Measurements from ENCODE around the gene GRAMD1B.

Gene GRAMD1B

DNA sequence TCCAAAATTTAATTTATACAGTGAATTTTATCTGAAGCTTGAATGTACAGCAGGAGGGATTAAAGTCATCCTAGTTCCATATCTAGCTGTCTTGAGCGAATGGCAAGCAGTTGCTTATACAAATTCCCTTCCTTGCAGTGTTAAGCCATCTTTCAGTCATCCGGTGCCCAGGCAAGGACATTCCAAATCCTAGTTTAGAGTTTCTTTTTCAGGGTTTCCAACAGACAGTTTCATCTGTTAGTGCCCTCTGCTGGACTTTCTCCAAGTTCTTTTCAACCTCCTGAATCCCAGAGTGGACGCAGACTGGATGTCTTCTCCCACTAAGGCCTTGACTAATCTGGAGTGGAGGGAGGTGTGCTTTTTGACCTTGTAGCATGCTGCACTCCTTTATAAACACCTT is 45.4 kb downstream of the GRAMD1B start:
- no peak for DNase-seq (ENCODE audit: low read depth)

DNA sequence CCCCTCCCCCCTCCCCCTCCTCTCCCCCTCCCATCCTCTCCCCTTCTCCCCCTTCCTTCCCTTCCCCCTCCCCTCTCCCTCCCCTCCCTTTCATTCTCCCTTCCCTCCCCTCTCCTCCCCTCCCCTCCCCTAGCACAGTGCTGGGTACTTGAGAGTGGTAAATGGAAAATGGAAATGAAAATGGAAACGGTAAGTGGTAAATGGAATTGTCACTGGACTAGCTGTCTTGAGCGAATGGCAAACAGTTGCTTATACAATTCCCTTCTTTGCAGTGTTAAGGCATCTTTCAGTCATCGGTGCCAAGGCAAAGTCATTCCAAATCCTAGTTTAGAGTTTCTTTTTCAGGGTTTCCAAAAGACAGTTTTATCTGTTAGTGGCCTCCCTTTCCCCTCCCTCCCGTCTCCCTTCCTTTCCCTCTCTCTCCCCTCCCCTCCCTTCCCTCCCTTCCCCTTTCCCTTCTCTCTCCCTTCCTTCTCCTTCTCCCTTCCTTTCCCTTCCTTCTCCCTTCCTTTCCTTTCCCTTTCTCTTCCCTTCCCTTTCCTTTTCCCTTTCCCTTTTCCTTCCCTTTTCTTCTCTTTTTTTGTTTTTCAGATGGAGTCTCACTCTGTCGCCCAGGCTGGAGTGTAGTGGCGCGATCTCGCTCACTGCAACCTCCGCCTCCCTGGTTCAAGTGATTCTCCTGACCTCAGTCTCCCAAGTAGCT is 47.3 kb downstream of the GRAMD1B start:
- no peak for DNase-seq (ENCODE audit: low read depth)

DNA sequence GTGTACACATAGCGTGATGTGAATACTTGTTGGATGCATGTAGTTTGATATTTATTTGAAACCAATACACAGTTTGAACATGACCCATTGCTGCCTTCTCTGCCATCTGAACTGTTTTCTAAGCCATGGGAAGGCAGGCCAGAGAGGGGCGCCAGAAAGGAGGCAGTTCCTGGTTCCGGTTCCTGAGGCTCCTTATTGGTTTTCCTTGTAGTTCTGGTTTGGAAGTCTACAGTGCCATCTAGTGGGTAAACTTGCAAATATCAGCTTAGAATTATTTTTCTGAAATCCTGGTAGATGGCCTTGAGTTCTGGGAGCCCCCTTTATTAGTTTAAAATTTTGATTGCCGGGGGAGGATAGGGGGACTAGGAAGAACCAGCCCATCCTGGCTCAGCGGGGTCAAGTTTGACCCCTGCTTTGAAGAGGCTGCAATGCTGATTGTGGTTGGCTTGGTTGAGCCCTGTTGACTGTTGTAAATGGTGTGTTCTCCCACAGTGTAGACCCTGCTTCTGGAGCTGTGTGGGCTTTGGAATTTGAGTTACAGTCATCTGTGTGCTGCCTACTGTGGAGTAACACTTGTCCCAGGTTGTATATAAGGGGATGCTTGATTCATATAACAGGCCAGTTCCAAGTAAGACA is 48.4 kb downstream of the GRAMD1B start:
- no peak for DNase-seq (ENCODE audit: low read depth)

DNA sequence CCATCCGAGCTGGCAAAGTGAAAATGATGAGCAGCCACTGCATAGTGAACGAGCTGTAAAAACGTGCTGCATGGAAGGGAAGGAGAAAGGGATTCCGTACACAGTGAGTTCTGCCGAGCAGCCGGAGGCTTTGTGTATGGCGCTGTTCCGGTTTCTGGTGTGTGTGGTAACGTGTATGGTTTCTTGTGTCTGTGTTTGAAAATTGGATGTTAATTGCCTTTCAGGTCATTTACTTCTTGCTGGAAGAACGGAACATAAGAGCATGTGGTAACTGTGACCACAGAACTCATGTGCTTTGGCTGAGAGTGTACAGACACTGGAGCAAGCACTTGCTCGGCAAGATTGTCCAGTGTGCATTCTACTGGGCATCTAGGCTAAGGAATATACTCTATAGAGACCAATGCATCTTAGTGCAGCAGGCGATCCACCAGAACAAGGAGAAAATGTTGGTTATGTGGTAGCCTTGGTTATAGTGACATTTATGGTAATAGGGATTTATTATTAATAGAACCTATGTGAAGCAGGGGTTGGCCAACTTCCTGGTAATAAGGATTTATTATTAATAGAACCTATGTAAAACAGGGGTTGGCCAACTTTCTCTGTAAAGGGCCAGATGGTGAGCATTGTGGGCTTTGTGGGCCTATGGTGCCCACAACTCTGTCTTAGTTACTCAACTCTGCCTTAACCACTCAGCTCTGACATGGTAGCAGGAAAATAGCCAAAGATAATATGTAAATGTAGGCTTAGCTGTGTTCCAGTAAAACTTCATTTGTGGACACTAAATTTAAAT is 49.2 kb downstream of the GRAMD1B start:
- no peak for DNase-seq (ENCODE audit: low read depth)

DNA sequence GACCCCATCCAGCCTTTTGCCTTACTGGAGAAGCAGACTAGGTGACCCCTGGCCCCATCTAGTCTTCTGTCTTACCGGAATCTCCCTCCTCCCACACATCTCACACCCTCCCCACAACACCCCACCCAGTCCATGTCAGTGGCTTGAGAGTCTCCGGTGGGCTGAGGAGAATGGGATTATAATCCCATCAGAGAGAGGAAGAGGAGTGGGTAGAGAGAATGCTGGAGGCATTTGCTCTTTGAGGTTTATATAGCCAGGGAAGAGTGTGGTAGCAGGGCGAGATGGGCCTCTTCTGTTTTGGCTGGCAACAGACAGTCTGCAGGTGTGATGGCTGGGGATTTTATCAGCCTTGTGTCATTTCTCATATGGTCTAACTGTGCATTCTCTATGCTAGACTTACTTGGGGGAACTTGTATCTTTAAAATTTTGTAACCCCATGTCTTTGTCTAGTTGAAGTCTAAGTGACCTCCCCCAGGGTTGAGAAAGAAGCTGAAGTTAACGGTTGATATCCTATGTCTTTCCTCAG is 50.3 kb downstream of the GRAMD1B start:
- no peak for DNase-seq (ENCODE audit: low read depth)

DNA sequence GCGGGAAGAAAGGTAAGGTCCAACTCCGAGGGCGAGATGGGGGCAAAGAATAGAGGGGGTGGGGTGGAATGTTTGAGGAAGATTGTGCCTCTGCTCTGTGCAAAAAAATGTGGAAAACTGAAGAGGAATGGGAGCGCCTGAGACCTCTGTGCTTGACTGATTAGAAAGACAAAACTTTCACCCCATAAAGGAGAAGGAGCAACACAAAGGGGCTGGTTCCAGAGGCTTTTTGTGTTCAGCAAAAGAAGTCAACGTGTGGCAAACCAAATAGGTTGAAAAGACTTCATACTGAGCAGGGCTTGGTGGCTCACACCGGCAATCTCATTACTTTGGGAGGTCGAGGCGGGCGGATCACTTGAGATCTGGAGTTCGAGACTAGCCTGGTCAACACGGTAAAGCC is 50.8 kb downstream of the GRAMD1B start:
- no peak for DNase-seq (ENCODE audit: low read depth)

DNA sequence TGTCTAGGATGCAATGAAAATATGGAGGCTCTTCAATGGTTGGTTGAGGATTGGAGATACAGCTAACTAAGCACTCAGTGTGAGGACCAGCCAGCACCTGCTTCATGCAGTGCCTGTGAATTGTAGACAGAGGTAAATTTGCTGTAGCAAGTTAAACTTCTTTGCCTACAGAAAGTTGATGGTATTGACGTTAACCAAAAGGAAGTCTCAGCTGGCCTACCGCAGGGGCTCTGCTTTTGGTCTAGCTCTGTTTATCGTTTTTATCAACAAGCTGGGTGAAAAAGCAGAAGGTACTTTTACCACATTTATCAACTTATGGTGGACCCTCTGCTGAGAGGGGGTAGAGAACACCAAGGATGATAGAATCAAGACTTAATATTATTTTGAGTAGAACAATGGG is 51.6 kb downstream of the GRAMD1B start:
- no peak for DNase-seq (ENCODE audit: low read depth)

DNA sequence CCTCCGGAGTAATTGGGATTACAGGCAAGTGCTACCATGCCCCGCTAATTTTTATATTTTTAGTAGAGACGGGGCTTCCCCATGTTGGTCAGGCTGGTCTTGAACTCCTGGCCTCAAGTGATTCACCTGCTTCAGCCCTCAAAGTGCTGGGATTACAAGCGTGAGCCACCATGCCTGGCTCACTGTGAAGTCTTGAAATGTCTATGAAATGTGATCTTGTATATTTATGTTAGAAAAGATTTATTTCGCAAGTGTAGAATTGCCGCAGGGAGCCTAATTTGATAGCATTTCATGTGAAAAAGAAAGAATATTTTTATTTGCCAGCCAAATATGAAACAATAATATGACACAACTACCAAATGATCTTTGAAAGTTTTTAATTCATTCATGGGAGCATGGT is 52.1 kb downstream of the GRAMD1B start:
- DNase-seq (ENCODE audit: low read depth), result no peak

DNA sequence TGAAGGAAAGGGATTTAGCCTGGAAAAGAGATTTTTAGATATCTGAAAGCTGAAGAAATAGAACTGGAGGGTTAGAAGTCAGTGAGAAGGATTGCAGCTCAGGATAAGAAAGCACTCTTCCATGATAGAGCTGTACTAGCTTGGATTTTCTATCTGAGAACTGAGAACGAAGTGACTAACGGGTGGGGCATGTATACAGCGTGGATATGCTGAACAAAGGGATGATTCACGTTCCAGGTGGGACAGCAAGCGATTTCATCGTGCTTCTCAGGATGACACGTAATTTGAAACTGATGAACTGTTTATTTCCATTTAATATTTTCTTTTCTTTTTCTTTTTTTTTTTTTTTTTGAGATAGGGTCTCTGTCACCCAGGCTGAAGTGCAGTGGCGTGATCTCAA is 53.0 kb downstream of the GRAMD1B start:
- DNase-seq (ENCODE audit: low read depth), result no peak

DNA sequence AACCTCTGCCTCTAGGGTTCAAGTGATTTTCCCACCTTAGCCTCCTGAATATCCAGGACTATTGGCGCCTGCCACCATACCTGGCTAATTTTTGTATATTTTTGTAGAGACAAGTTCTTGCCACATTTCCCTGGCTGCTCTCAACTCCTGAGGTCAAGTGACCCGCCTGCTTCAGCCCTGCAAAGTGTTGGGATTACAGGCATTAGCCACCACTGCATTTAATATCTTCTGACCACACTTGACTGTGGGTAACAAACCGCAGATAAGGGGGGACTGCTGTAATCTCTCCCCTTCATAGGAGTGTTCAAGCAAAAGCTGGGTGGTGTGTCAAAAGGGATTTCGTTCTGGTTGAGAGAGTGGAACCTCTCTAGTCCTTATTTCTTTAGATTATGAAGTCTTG is 53.4 kb downstream of the GRAMD1B start:
- no peak for DNase-seq (ENCODE audit: low read depth)

DNA sequence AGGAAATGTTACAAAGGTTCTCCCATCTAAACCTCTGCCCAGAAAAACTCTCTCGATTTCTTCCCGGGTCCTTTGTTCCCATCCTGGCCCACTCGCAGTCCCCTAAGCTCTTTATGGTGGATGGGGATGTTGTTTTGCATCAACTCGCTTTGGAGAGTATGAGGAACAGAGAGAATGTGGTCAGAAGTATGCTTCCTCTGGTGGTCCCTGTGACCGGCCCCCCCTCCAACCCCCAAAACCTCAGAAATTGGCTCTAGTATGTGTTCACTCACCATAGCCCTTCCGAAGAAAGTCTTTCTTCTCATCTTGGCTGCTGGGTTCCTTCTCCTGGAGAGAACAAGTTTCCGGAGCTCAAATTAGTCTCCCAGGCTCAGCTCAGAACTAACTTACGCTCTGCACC is 54.4 kb downstream of the GRAMD1B start:
- DNase-seq (ENCODE audit: low read depth), result no peak

DNA sequence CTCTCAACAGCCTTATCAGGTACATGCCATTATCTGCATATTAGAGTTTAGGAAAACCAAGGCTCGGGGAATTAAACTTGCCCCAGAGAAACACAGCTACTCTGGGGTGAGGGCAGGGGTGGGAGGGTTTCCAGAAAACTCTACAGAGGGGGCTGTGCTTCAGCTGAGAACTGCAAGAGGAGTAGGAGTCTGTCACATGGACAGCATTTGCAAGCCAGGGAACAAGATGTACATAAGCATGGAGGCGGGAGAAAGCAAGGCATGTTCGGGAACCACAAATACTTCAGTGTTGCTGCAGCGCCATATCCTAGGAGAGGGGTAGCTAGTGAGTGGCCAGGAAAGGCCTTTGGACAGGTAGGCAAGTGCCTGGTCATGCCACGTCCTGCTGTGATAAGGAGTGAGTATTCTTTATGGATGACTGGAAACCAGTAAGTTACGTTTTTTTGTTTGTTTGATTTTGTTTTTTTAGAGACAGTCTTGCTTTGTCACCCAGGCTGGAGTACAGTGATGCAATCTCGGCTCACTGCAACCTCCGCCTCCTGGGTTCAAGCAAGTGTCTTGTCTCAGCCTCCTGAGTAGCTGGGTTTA is 57.2 kb downstream of the GRAMD1B start:
- no peak for DNase-seq (ENCODE audit: low read depth)

DNA sequence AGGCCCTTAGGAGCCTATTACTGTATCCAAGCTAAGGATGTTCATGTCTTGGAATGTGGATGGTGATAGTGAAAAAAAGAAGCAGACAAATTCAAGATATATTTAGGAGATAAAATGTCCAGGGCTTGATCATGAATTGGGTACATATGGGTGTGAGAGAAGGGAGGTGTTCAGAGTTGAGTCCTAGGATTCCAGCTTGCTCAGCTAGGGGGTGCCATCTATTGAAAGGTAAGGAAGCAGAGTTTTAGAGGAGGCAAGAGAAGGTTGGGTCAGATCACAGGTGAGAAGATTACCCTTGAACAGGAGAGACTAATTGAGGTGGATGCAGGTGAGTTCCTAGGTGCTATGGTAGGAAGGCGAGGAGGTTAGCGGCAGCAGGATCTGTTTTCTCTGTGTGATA is 60.5 kb downstream of the GRAMD1B start:
- no peak for DNase-seq (ENCODE audit: low read depth)

DNA sequence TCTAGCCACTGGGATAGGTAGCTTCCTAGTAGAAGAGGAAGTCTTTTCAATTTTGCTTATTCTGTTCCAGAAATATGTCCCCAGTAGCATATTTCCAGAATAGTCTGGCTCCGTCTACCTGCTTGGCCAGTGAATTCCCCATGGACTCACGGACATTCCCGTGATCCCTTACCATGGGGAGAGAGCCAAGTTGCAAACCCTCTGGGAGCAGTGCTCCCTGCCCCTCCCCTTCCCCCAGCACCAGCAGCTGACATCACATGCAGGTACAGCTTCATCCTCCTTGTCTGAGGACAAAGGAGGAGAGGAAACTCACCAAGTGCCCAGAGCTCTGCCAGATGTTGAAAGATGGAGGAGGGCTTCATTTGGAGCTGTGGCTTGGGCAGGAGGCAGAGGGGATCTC is 61.2 kb downstream of the GRAMD1B start:
- DNase-seq (ENCODE audit: low read depth), result no peak

DNA sequence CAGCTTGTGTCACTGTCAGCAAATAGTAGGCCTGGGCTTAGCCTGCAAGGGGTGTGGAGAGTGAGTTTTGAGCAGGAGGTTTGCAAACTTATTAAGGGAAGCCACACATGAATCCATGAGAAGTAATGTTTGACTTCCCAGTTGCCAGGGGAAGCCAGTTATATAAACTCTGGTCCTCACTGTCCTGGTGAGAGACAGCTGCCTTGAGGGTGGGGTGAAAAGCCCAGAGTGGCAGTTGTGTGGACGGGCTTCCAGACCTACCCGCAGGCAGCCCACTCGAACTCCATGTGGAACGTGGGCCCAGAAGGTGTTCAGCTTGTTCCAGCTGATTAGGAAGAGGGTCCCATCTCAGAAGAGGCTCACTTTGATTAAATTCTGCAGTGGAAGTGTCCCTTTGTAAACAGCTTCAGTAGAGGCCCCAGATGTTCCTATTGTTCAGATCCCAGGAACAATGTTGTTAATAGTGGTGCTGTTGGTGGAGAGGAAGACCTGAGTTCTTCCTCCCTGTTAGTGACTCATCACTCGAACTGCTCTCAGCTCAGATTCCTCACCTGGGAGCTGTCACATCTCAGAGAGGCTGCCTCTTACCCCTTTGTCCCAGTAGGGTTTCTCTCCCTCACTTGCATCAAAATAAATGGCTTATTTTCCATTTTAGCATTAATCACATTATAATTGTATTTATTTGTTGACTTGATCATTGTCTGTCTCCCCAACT is 63.4 kb downstream of the GRAMD1B start:
- DNase-seq (ENCODE audit: low read depth), result no peak

DNA sequence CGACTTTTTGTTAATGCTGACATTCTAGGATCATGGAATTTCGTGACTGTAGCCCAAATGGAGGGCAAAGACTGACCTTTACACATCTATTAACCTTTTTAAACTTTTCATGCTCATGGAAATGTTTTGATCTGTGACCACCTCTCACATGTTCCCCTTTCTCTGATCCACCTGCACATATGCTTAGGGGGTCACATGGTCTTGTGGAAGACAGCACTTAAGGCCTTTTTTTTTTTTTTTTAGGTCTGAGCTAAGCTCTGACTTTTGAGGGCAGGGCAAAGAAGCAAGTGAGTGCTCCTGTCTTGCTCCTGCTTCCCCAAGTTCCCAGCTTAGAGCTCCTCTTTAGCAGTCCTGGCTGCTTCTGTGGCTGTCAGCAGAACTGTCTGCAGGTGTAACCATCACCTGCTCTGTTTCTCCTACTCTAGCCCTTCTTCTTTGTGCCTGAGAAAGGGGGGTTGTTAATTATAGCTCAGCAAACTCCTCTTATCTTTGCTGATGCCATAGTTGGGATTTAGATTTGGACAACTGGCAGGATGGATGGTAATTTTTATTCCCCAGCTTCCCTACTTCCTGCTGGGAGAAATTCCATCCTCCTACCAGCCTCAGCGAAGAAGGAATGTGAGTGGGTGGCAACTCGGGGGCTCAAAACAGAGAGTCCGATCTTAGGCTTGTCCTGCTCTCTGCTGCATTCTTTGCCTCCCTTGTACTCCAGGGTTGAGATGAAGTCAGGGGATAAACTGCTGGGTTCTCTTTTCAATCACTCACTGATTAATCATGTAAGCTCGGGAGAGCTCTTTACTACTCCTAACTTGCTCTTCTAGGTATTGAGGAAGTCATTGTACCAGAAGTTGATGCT is 64.4 kb downstream of the GRAMD1B start:
- DNase-seq (ENCODE audit: low read depth), result no peak

DNA sequence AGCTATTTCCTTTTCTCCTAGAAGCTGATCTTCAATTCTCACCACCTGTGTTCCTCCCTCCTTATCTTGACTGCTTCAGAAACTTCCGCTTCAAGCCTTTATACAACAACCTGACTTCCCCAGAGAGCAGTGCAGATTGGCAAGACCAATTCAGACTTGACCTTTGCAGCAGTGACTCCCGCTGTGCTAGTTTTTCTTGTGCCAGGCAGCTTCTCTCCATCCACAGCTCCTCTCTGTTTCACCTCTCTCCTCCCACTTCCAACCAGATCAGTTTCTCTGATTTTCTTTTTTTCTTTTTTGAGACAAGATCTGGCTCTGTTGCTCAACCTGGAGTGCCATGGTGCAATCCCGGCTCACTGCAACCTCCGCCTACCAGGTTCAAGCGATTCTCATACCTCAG is 74.3 kb downstream of the GRAMD1B start:
- no peak for DNase-seq (ENCODE audit: low read depth)

DNA sequence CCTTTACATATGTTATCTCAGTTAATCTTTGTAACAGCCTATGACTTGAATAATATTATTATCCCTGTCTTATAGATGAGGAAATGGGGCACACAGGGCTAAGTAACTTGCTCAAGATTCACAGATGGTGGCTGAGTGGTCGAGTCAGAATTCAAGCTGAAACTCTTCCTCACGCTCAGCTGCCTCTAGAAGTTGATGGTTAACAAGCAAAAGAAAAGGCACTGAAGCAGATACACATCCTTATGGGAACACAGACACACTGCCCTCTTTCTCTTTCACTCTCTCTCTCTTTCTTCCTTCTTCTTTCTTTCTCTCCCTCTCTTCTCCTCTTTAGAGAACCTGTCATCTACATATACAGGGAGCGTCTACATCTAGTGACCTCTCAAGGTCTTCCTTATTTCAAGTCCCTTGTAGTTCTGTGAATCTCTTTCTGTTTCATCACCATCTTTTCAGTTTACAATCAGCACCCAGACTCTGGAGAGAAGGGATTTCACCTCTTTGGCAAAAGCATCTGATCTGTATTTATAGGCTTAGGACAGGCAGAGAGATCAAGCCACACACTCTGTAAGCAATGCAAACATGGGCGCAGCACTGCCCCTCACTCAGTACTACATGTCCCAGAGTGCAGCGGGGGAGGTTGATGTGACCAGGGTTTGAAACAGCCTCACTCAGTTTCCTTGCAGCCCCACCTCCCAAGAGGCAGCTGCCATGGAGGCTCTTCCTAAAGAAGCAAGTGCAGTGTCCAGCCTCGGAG is 75.7 kb downstream of the GRAMD1B start:
- no peak for DNase-seq (ENCODE audit: low read depth)

DNA sequence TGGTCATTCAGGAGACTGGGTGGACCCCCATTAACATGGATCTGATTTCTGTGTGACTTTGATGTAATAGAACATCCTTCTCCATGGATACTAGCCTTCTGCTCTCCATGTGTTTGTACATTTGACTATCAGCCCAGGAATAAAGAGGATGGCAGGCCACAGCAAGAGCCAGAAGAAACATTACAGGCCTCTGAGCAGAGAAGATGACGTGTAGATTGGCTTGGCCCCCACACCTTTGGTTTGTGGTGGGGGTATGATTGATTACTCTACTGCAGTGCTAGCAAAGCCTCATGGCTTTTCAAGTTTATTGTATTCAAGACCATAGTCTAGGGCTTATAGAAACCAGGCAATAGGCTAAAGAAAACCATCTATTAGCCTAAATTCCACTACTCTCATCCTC is 77.0 kb downstream of the GRAMD1B start:
- no peak for DNase-seq (ENCODE audit: low read depth)
